Left ventricle myocardium inferior (tissue), 1 donor: ENCODE measurements around the gene LDHA. TPM values are rescaled to one million over a fixed set of nuclear protein-coding genes. Genes with fewer than 3 reads are reported as not detected.

ENCODE experiments used
- DNase-seq: peaks from one replicate; pipeline ENCODE4 v3.0.0-alpha.2; 2020
- H3K27ac ChIP-seq: fragments of 200-600 bp; replicated peaks from 2 replicates; pipeline ENCODE4 v1.8.0; 2021
- H3K27me3 ChIP-seq: fragments of 200-600 bp; 2 replicates; pipeline ENCODE4 v1.8.0; 2021; ENCODE audit warnings: low read depth
- H3K36me3 ChIP-seq: fragments of 200-600 bp; 2 replicates; pipeline ENCODE4 v1.8.0; 2021
- H3K4me1 ChIP-seq: fragments of 200-600 bp; 2 replicates; pipeline ENCODE4 v1.8.0; 2021
- H3K4me3 ChIP-seq: fragments of 200-600 bp; 2 replicates; pipeline ENCODE4 v1.8.0; 2021; ENCODE audit warnings: mild to moderate bottlenecking, moderate library complexity
- H3K9me3 ChIP-seq: fragments of 200-600 bp; replicated peaks from 2 replicates; pipeline ENCODE4 v1.8.0; 2021
- intact Hi-C: fragments of 100-400 bp; cut with micrococcal nuclease; formaldehyde crosslinking; loops from one replicate; pipeline ENCODE4 v1.11.0; 2022
- total RNA-seq: library from RNA; stranded (reverse); fragmentation: NEBNext Ultra II Directional; extraction: Animal tissue kit (Norgen Biotek cat#: 25700); gene quantifications from one replicate; pipeline ENCODE4 v1.2.1, GENCODE V29; 2021
- TF ChIP-seq, protein P1 (sequence below): fragments of 200-600 bp; IDR thresholded peaks from 2 replicates; pipeline ENCODE4 v1.8.0; 2021; ENCODE audit warnings: antibody characterized with exemption, mild to moderate bottlenecking, borderline replicate concordance
- donor health status: DM: no; HTN: yes; CAD: no; lungs with severe emphysema.

The LDHA gene
- total RNA-seq, 1 donor from 2014 or later: 332 TPM

DNA sequence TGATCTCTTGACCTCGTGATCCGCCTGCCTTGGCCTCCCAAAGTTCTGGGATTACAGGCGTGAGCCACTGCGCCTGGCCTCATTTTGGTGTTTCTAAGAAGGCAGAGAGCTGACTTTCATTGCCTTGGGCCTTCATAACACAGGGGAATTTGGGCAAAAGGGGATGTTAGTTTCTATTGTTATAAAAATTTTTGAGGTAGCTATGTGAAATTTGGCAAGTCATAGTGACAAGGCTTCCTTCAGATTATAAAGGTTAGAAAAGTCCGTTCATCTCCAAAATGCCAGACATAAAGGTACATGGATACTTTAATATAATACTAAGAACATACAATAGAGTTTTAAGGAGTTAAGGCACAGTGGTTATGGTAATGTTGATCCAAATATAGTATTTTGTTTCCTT lies 35.0 kb downstream of the LDHA start:
- Histone ChIP-seq H3K4me1 (no peaks in the 10 kb centered on the region), H3K4me3 (no peak overlapping the region), H3K27me3 (no peaks in the 10 kb centered on the region), H3K9me3 (no peaks in the 10 kb centered on the region), H3K36me3 (no peaks in the 10 kb centered on the region), H3K27ac (no peak overlapping the region)
- intact Hi-C loops: no loop called here
- TF ChIP-seq, protein P1, sequence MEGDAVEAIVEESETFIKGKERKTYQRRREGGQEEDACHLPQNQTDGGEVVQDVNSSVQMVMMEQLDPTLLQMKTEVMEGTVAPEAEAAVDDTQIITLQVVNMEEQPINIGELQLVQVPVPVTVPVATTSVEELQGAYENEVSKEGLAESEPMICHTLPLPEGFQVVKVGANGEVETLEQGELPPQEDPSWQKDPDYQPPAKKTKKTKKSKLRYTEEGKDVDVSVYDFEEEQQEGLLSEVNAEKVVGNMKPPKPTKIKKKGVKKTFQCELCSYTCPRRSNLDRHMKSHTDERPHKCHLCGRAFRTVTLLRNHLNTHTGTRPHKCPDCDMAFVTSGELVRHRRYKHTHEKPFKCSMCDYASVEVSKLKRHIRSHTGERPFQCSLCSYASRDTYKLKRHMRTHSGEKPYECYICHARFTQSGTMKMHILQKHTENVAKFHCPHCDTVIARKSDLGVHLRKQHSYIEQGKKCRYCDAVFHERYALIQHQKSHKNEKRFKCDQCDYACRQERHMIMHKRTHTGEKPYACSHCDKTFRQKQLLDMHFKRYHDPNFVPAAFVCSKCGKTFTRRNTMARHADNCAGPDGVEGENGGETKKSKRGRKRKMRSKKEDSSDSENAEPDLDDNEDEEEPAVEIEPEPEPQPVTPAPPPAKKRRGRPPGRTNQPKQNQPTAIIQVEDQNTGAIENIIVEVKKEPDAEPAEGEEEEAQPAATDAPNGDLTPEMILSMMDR: no peak
- no peak for DNase-seq

DNA sequence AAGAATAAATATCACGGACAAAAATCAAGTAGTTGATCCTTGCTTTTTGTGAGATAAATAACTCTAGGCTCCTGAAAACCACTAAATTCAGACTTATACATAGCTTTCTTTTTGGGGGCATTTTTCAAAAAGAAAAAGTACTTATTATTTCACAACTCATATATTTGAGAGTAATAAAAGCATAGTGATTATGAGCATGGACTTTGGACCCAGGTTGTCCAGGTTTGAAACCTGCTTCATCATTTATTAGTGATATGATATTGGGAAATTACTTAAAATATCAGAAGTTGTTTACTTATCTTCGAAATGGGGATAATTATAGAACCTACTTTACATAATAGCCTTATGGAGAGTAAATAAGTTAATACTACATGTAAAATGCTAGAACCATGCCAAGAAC lies 44.3 kb downstream of the LDHA start:
- H3K4me1 ChIP-seq: no peaks in the 10 kb centered on the region
- H3K27ac ChIP-seq: no peak overlapping the region
- no peak overlapping the region for H3K4me3 ChIP-seq
- TF ChIP-seq, protein P1: no peak
- no peaks in the 10 kb centered on the region for H3K36me3 ChIP-seq
- DNase-seq: no peak
- intact Hi-C loops: no loop called here
- H3K27me3 ChIP-seq: no peaks in the 10 kb centered on the region
- H3K9me3 ChIP-seq: no peaks in the 10 kb centered on the region

DNA sequence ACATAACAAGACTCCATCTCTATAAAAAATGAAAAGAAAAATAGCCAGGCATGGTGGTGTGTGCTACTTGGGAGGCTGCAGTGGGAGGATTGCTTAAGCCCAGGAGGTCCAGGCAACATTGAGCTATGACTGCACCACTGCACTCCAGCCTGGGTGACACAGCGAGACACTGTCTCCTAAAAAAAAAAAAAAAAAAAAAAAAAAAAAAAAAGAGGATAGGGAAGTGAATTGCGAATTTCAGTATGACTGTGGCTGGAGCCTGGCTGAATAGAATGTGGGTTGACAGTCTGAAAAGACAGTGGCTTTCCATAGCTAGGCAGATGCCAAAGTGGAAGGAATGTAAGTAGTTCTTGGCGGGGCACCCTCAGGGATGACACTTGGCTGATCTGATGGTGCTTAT lies 54.9 kb downstream of the LDHA start:
- H3K4me1 ChIP-seq: no peaks in the 10 kb centered on the region
- no peak for DNase-seq
- no peaks in the 10 kb centered on the region for H3K36me3 ChIP-seq
- H3K4me3 ChIP-seq: no peak overlapping the region
- TF ChIP-seq, protein P1: no peak
- no peak overlapping the region for H3K27ac ChIP-seq
- intact Hi-C loops: no loop called here
- H3K9me3 ChIP-seq: no peaks in the 10 kb centered on the region
- H3K27me3 ChIP-seq: no peaks in the 10 kb centered on the region

DNA sequence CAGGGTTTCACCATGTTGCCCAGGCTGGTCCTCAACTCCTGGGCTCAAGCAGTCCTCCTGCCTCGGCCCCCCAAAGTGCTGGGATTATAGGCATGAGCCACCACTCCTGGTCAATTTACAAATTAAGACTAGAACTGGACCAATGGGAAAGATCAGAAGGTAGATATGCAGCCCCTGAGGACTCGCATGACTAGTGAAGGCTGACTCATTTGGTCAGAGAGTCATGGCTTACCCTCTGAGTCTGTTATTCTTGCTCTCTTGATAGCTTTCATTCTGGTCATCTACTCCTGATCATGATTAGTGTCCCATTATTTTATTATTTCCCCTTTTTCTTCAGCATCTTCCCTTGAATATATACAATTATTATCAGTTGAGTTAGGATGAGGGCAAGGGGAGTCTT lies 58.6 kb downstream of the LDHA start:
- H3K27me3 ChIP-seq: peaks cover 18% of the 10 kb centered on the region
- TF ChIP-seq, protein P1: no peak
- intact Hi-C loops: no loop called here

DNA sequence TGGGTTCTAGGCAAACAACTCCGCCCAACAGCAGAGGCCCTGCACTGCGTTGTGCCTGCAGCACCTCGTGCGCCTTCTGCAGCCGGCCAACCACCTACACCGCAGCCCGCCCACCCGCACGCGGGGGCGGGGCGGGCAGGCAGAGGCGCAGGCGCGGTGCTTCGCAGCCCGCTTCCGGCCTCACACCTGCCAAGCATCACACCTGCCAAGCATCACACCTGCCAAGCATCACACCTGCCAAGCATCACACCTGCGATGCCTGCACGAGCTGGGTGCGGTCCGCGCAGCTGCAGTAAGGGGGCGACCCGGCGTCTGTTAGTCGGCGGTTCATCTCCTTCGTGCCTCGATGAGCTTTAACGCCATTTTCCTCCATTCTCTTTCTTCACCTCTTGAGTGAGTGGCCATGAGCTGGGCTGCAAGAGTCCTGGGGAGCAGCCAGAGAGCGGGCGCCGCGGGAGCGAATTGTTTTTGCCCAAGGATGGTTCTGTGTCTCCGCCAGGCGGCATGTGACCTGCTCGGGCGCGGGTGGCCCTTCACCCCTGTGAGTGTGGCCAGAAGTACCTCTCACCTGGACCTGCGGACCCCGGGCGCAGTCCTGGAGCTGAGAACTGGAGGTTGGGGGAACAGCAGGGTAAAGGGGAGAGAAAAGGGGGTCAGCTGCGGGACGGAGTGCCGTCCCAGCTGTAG lies 61.5 kb downstream of the LDHA start, which contains the start of gene LDHAL6A:
Gene LDHAL6A, plus strand, starts transcription at position 171 of the 687 bp plus-strand sequence. CDS start 825 bp downstream, outside the sequence.
- H3K36me3 ChIP-seq: no peaks in the 10 kb centered on the region
- no peaks in the 10 kb centered on the region for H3K9me3 ChIP-seq
- TF ChIP-seq, protein P1: no peak
- intact Hi-C loops: no loop called here
- peaks cover 18% of the 10 kb centered on the region for H3K27me3 ChIP-seq
- H3K4me3 ChIP-seq: no peak within 1 kb of the TSS
- no peaks in the 10 kb centered on the region for H3K4me1 ChIP-seq
- DNase-seq: no peak
- no peak within 1 kb of the TSS for H3K27ac ChIP-seq

More for the DNA sequence above, 58.6 kb downstream of the LDHA start:
- Histone ChIP-seq H3K4me3 (no peak overlapping the region), H3K27ac (no peak overlapping the region), H3K36me3 (no peaks in the 10 kb centered on the region), H3K4me1 (no peaks in the 10 kb centered on the region), H3K9me3 (no peaks in the 10 kb centered on the region)
- no peak for DNase-seq
